Epidermal melanocyte (primary cell): ENCODE measurements around the gene SLC6A20.

ENCODE experiments used
- DNase-seq: peaks from one replicate; pipeline ENCODE4 v3.0.0; 2011; ENCODE audit warnings: low spot score; ENCODE audit not compliant: insufficient read length

Gene SLC6A20

GRCh38 chr3:45795882-45796765, at the start of gene SLC6A20:
Gene SLC6A20, minus strand, starts transcription at chr3:45796536. Its CDS starts 117 bp downstream, at chr3:45796419.
- no peak for DNase-seq

DNA sequence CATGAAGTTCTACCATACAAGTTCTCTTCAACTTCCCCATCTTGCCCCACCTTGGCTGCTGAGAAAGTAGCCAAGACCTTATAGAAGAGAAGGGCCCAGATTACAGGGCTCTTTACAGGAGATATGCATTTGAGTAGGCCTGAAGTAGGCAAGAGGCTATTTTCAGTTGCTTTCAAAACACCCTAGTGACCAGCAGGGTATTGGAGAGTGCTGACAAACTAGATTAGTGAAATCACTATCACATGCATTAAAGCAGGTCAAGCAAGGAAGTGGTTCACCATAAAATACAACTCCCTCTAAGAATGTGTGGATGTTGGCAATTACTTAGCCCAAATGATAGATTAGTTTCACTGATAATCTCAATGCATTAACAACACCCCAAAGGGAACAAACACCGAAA, 48.3 kb upstream of the SLC6A20 start:
- no peak for DNase-seq

DNA sequence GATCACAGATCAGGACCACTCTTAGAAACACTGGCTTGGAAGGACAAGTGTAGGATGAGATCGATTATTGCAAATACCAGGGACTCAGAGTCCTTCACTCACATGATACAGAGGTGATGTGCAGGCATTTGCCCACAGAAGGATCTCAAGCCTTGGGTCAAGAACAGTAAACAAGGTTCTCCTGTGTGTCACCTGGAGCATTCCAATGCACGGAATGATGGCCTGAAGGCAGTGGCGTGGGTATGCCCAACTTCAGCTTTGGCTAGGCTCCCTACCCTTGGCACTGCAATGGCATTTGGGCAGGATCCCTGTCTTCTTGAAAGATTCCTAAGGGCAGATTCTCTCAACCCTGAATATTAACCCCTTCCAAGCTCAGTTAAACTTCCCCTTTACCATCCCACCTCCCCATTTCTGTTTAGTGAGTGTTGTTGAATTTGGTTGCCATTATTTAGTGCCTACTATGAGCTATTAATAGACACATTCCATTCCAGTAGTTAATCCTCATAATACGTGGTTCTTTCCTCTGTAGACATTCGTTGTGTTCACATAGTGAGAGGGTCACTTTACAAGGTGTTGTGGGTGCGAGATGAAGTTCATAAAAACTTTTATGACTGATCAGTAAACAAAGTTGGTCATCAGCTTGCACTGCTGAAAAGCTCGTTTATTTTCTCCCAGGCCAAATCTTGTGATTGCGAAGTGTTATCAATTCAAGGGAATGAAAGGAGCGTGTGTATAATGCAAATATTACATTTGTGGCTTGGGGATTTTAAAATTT, 46.7 kb upstream of the SLC6A20 start:
- DNase-seq = no peak

DNA sequence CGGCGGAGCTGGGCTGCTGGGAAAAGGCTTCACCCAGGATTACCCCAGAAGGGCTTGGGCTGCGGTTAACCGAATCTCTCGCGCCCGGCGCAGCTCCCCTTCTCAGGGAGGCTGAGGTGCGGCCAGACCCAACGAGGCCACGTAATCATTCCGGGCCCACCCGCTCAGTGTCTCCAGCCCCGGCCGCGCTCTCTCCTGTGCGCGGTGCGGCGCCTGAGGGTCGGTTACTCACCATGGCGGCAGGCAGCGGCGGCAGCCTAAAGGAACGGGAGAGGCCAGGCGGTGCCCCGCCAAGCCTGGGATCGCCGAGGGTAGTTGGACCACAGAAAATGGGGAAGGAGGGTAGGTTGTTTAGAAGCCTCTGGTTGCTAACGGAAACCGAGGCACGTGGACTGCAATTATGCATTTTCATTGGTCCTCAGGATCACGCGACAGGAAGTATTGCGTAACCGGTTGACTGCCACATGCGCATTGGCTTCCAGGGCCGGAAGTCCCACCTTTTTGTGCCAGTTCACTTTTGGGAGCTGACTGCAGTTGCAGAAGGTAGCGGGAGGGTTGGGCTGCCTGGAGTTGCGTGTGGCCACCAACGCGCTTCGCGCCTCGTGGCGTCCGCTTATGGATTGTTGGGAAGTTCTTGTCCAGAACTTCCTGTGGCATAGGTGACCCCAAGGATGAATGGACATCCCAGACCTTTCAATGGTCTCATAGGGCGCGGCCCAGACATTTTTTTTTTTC, 45.6 kb upstream of the SLC6A20 start, which contains the start of gene LZTFL1:
LZTFL1 (minus strand) TSS at position 363 of the 735 bp plus-strand sequence; CDS start at position 235, 128 bp downstream.
- peak; percentile 87 for DNase-seq

GRCh38 chr3:45841420-45841756, 45.1 kb upstream of the SLC6A20 start:
- no peak for DNase-seq

DNA sequence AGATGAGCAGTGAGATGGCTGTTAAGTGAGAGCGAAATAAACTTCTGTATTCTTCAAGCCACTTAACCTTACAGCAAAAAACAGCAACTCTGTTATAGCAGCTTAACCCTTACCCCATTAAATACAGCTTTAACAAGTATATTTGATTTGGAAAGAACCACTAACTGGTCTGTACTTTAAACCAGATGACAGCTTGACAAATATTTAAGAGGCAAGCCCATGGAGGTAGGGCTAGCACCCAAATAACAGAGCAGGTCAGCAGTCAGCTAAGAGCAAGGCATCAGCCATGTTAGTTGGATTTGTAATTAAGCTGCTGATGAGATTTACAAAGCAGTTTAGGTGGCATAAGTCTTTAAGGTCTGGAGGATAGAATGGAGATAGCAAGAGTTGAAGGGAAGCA, 42.1 kb upstream of the SLC6A20 start:
- no peak for DNase-seq

- DNase-seq = no peak
Observed at GRCh38 chr3:45832699-45833098, 36.4 kb upstream of the SLC6A20 start.

- DNase-seq = no peak
Observed at GRCh38 chr3:45830121-45830520, 33.8 kb upstream of the SLC6A20 start.

DNA sequence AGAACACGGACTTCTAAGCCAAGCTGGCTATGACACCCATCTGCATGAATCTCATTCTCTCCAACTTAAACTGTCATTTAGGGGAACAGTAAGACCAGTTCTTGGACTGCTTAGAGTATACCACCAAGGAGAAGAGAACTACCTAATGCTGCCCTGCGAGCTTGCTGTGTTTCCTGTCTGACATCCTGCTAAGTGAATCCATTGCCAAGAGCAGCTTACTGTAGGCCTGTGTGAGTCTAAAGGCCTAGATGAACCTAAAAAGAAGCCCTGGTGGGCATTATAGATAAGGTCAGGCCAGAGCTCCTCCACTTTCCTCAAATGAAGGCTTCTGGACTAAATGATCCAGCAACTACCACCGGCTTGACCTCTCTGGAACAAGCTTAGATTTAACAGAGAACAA, 30.6 kb upstream of the SLC6A20 start:
- DNase-seq = no peak

GRCh38 chr3:45826321-45826720, 30.0 kb upstream of the SLC6A20 start:
- DNase-seq = no peak

- no peak for DNase-seq
Observed at GRCh38 chr3:45821127-45821526, 24.8 kb upstream of the SLC6A20 start.

DNA sequence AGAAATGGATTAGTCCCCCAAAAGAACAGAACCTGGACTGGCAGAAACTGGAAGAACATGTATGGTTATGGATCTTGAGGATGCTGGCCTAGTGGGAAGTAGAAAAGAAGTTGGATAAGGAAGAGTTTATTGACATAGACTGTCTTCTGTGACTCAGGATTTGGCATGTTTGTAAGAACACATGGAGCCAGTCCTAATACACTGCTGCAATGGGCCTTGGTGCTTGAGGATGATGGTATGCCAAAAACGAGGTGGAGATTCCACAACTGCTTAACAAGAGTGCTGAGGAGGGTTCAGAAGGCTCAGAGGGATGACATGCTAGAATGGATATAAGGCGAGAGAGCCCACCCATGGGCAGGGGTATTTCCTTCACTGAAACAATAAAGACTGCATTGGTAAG, 23.2 kb upstream of the SLC6A20 start:
- DNase-seq = no peak

- no peak for DNase-seq
Observed at GRCh38 chr3:45817831-45818522, 21.6 kb upstream of the SLC6A20 start.

GRCh38 chr3:45816544-45816943, 20.2 kb upstream of the SLC6A20 start:
- DNase-seq = no peak

GRCh38 chr3:45814322-45814721, 18.0 kb upstream of the SLC6A20 start:
- no peak for DNase-seq

DNA sequence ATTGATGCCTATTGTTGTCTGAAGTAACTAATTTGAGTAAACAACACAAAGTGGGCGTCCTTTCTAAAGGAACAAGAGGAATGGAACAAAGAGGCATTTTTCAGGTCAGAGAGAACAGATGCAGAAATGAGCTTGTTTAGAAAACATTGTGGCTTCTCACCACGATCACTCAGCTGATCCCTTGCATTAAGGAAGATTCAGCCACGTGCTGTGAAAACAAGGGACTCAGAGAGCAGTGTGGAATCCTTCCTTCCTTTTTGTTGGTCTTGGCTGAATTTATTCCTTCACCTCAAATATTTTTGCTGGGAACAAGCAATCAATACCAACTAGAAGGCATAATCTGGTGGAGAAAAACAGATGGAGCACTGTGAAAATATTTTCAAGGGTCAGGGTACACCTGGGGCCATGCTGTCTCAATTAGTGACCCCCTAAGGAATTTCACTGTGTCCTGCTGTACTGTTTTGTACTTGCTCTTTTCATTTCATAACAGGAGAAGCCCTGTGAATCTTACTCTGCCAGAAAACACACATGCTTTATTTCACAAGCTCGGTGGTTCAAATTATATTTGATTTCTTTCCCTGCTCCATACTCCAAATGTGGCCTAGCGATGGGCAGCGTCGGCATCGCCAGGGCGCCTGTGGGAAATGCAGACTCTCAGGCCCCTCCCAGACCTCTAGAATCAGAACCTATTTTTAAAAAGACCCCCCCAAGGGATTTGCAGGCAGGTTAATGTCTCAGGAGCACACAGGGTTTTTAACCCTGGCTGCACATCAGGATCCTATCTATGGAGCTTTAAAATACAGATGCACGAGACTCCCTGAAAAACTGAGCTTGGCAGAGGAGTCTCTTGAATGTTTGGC, 11.6 kb upstream of the SLC6A20 start:
- no peak for DNase-seq

- DNase-seq = no peak
Observed at GRCh38 chr3:45807133-45807532, 10.8 kb upstream of the SLC6A20 start.

DNA sequence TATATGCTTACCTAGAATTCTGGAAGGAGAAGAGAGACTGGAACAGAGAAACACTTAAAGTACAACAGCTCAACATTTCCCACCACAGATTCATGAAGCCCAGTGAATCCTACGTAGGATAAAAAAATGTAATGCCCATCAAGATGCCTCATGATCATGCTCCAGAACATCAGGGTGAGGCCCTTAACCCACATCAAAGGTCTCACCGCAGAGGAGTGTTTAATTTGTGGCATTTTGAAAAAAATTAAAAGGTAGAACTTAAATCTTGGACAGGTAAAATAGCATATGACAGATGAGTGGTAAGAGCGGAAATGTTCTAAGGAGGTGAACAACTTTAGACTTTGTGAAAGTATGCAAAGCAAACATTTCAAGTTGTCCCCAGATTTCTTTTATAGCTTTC, 9.7 kb upstream of the SLC6A20 start:
- no peak for DNase-seq

- DNase-seq = no peak
Observed at GRCh38 chr3:45803252-45803935, 7.1 kb upstream of the SLC6A20 start.

DNA sequence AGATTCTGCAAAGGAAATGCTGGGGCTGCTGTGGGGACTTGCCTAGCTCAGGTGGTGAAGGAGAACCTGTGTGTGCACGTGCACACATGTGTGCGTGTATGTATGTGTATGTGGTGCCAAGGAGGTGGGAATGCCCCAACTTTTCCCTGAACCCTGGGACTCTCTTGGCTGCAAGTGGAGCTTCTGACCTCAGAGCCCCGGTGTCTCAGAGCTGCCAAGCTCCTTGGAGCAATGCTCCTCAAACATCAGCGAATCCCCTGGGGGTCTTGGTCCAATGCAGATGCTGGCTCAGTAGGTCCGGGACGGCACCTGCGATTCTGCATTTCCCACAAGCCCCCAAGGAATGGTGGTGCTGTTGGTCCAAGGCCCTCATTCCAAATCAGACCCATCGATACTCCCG, 5.8 kb upstream of the SLC6A20 start:
- DNase-seq = no peak
